GM21619 (cell line): Measurements from ENCODE around the gene BABAM2.
"Not testable (repeated sequence)": the region's sequence is repeated elsewhere in the genome, so short reads cannot be mapped to it uniquely, and the experiment has no call there.

Experiments
- ATAC-seq: cut with Tn5 transposase; IDR thresholded peaks from one replicate; pipeline ENCODE4 v1.9.1; 2021; ENCODE audit not compliant: unreplicated experiment

BABAM2 gene

DNA sequence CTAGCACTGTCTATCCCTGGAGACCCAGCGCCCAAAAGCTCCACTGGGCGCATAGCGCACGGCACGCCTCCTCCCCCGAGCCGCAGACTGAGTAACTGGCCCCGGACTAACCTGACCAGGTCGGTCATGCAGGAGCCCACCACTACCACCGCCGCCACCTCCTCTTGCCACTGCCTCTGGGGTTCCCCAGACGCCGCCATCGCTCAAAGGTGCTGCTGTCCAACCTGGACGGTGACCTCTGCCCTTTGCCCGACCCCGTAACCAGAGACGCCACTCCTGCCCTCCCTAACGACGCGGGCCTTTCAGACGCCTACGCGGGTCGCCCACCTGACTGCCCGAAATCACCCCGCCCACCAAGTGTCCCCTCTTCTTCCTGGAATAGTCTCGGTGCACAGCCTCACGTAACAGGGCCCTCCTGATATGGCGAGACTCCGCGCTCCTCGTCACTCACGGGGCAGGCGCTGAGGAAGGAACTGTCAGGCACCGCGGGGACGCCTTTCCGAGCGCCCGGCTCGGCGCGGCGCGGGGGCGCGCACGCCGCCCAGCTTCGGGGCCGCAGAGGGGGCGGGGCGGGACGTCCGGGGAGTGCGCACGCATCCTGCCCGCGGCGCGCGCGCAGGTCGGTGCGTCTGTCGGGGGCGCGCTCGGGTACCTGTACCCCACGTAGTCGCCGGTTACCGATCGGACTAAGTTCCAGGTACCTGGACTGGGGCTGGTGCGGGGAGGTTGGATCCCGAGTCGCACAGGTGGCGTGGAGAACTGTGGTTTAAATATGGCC lies at the start of gene BABAM2, which contains the start of gene RBKS:
Gene BABAM2, plus strand, starts transcription at position 584 of the 778 bp plus-strand sequence. CDS start 3,828 bp downstream, outside the sequence.
Gene RBKS, minus strand, starts transcription at position 242 of the 778 bp plus-strand sequence. Its CDS starts 42 bp downstream, at position 200.
- ATAC-seq: peak; percentile 72

GRCh38 chr2:27842894-27843293 lies 47.6 kb upstream of the BABAM2 start:
- ATAC-seq: no peak

DNA sequence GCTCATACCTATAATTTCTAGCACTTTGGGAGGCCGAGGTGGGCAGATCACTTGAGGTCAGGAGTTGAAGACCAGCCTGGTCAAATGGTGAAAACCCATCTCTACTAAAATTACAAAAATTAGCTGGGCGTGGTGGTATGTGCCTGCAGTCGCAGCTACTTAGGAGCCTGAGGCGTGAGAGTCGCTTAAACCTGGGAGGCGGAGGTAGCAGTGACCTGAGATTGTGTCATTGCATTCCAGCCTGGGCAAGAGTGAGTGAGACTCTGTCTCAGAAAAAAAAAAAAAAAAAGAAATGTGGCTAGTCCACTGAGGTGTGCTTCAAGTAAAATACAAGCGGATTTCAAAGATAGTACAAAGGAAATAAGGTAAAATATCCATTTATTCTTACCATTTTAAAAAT lies 46.5 kb upstream of the BABAM2 start:
- no peak for ATAC-seq

DNA sequence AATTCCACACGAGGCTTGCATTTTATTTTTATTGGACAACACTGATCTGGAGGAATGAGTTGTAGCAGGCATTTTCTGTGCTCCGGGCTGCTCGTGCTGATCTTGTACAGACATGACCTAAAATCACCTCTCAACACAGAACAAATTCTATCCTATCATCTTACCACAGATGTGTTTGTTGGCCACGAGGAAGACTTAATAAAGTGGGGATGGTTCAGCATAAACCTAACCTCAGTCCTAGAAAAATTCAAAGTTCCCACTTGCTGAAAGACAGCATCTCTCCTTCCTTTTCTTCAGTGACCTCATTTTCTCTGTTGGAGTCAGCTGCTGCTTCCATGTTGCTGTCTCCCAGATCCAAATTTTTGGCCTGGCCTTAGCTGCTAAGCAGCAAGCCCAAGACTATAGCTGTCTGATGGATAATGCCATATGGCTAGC lies 45.7 kb upstream of the BABAM2 start:
- no peak for ATAC-seq

- no peak for ATAC-seq
These were observed 43.2 kb upstream of the BABAM2 start for GRCh38 chr2:27847333-27847732.

DNA sequence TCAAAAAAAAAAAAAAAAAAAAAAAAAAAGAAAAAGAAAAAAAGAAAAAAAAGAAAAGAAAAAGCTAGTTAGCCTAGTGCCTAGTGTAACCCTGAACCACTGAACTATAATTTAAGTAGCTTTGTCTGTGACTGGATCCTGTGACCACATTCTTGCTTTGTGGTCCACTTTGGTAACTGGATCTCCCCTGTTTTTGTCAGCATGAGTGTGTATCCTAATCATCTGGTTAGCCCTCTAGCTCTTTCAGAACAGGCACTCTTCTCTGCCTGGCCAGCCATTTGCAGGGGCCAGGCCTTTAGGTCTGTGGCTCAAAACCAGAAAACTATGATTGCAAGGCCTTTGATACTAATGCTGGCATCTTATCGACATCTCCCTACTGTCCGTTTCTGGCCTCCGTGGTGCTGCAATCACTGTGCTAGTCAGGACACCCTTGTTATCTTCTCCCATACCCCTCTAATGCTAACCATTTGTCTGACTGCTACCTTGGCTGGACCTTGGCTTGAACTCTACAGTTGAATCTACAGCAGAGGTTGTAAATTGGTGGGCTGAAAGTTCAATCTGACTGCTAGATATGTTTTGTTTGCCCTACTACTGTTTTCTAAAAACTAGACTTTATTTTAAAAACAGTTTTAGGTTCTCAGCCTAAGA lies 40.8 kb upstream of the BABAM2 start:
- no peak for ATAC-seq

- no peak for ATAC-seq
These were observed 37.8 kb upstream of the BABAM2 start for GRCh38 chr2:27852691-27853090.

GRCh38 chr2:27854229-27854862 lies 36.2 kb upstream of the BABAM2 start:
- ATAC-seq: no peak

DNA sequence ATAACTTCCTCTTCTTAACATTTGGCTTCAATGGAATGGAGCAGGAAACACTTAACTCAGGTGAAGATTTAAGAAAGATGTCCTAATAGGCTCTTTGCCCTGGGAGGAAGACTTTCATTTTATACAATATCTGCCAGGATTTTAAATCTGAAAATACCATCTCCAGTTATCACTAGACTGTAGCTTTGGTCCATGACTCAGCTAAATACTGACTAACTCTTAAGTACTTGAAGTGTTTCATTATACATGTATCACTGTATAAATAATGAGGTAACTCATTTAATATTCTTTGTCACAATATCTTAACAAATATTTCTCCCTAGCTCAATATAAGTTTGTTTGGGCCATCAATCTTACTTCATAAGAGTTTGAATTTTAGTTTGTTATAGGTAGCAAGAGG lies 35.1 kb upstream of the BABAM2 start:
- no peak for ATAC-seq

GRCh38 chr2:27856386-27856785 lies 34.1 kb upstream of the BABAM2 start:
- ATAC-seq: no peak

DNA sequence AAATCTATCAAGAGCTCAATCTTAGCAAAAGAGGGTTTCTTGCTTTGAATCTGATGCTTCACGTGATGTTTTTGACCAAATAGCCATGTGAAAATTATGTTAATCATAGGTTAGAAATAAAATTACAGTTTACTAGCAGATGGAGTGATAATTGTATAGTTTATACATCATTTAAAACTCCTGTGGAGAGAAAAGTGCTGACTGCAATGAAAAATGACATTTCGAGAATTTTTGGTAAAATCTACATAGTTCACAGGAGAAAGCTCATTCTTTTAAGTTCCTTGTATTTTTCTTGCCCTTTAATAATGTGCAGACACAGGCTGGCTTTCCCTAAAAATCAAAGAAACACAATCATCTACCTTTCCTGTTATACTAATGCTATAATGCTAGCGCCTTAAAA lies 33.6 kb upstream of the BABAM2 start:
- ATAC-seq: no peak

DNA sequence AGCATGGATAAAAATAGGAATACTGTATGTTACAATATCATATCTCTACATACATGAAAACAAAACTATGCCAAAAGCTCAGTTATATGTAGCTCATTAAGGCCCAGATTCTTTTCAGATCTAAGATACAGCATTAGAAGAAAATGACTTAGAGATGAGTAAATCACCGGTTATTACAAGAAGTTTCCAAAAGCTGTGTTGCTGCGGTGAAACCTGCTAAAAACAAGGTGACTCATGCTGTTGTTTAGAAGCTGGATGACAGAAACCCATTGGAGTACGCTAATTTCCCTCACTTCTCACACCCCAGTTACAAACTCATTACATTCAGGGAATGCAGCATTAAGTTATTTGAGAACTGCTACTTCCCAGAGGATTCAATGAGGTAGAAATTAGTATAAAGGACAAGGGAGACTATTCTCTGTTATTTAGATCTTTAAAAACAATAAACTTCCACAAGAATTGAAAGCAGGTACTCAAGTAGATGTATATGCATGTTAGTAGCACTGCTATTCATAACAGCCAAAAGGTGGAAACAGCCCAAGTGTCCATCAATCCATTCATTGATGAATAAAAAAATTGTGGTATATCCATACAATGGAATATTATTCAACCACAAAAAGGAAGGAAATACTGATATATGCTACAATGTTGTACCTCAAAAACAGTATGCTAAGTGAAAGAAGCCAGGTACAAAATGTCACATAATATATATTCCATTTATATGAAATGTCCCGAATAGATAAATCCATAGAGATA lies 32.9 kb upstream of the BABAM2 start:
- no peak for ATAC-seq

GRCh38 chr2:27860111-27860510 lies 30.4 kb upstream of the BABAM2 start:
- no peak for ATAC-seq

GRCh38 chr2:27863146-27863545 lies 27.4 kb upstream of the BABAM2 start:
- no peak for ATAC-seq

GRCh38 chr2:27863955-27864354 lies 26.6 kb upstream of the BABAM2 start:
- ATAC-seq: not testable (repeated sequence)

- no peak for ATAC-seq
These were observed 24.3 kb upstream of the BABAM2 start for GRCh38 chr2:27866237-27866636.

DNA sequence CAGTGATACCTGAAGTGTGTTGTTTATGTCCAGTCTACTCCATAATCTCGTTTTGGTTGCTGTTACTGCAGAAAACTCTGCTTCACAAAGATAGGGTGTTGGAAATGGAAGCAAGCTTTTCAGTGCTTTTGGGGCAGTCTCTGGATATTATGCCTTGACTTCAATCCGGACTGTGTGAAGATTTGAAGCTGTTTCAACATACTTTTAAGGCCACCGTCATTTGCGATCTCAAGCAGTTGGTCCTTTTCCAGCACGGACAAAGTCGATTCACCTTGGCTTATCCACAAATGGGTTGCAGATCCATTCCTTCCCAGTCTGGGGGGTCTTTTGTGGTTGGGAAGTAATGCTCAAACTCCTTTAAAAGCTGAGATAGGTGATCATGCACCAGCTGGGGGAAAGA lies 20.8 kb upstream of the BABAM2 start:
- ATAC-seq: no peak

GRCh38 chr2:27870724-27871123 lies 19.8 kb upstream of the BABAM2 start:
- no peak for ATAC-seq

- ATAC-seq: no peak
These were observed 18.7 kb upstream of the BABAM2 start for GRCh38 chr2:27871802-27872201.

DNA sequence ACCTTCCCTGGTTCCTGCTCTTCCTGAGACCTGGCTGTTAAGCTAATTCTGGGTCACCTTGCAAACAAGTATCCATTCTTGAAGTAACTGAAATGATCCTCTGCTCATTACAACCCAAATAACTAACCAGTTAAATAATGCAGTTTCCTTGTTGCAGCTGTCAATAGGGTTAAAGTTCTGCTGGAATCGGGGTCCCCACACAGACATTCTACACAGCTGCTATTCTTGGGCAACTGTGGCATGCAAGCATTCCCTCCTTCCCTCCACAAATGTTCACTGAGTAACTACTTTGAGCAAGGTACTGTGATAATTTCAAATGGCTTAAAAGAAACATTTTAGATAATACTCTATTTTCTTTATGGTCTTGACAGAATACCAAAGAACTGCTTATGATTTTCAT lies 17.4 kb upstream of the BABAM2 start:
- ATAC-seq: no peak
